DND-41 (cell line): ENCODE data around the gene ARRDC2.
A peak's percentile ranks its signal among the peaks of the same experiment; 100 is the strongest.

Experiments used
- ATAC-seq: fragments of 200-7000 bp; cut with Tn5 transposase; 3 replicates; pipeline ENCODE4 v1.9.1; 2021; ENCODE audit warnings: low read depth; ENCODE audit not compliant: insufficient read depth
- DNase-seq: peaks from one replicate; pipeline ENCODE4 v3.0.0-alpha.2; 2020
- H2AFZ ChIP-seq: 2 replicates; pipeline ENCODE4 v1.6.0; 2012; ENCODE audit warnings: low read depth, low read length
- H3K27ac ChIP-seq: 2 replicates; pipeline ENCODE4 v1.5.1; 2012; ENCODE audit warnings: low read length, inconsistent platforms
- H3K27me3 ChIP-seq: fragments of 200-600 bp; sonication (generic); 2 replicates; pipeline ENCODE4 v1.6.0; 2012; ENCODE audit warnings: low read length, mild to moderate bottlenecking, inconsistent platforms; ENCODE audit not compliant: insufficient read depth, poor library complexity
- H3K36me3 ChIP-seq: 2 replicates; pipeline ENCODE4 v1.5.1; 2012; ENCODE audit warnings: low read length, inconsistent platforms; ENCODE audit not compliant: insufficient read depth
- H3K4me1 ChIP-seq: 2 replicates; pipeline ENCODE4 v1.5.1; 2012; ENCODE audit warnings: mild to moderate bottlenecking, low read length; ENCODE audit not compliant: insufficient read depth
- H3K4me2 ChIP-seq: 2 replicates; pipeline ENCODE4 v1.6.0; 2012; ENCODE audit warnings: mild to moderate bottlenecking, moderate library complexity, low read length, inconsistent platforms; ENCODE audit not compliant: insufficient read depth
- H3K4me3 ChIP-seq, 2 experiments: fragments of 200-600 bp in 1 of 2; shearing (Covaris generic) in 1 of 2; 2 replicates each; pipeline ENCODE4 v1.5.1; 2012 to 2016; ENCODE audit warnings: inconsistent platforms in 2 of 2, low read length in 2 of 2, mild to moderate bottlenecking in 2 of 2, low read depth in 1 of 2, moderate library complexity in 1 of 2
- H3K79me2 ChIP-seq: 2 replicates; pipeline ENCODE4 v1.6.0; 2012; ENCODE audit warnings: low read length, inconsistent platforms; ENCODE audit not compliant: insufficient read depth
- H3K9ac ChIP-seq: 2 replicates; pipeline ENCODE4 v1.6.0; 2012; ENCODE audit warnings: low read depth, mild to moderate bottlenecking, inconsistent platforms, low read length, moderate library complexity
- H3K9me3 ChIP-seq: 2 replicates; pipeline ENCODE4 v1.5.1; 2012; ENCODE audit warnings: low read length, moderate library complexity, mild to moderate bottlenecking, inconsistent platforms; ENCODE audit not compliant: insufficient read depth, severe bottlenecking
- H4K20me1 ChIP-seq: 2 replicates; pipeline ENCODE4 v1.6.0; 2012; ENCODE audit warnings: low read length; ENCODE audit not compliant: insufficient read depth
- CTCF ChIP-seq: IDR thresholded peaks from 2 replicates; pipeline ENCODE4 v1.5.1; 2012; ENCODE audit warnings: borderline replicate concordance, low read length, moderate library complexity, mild to moderate bottlenecking; ENCODE audit not compliant: poor library complexity, severe bottlenecking; ENCODE audit errors: extremely low read depth
- EZH2 ChIP-seq: IDR thresholded peaks from 3 replicates; pipeline ENCODE4 v1.6.1; 2012; ENCODE audit warnings: borderline replicate concordance, low read depth, mild to moderate bottlenecking, moderate library complexity, low read length, inconsistent platforms; ENCODE audit not compliant: severe bottlenecking

ARRDC2 gene

GRCh38 chr19:17999684-18000479, 8.1 kb upstream of the ARRDC2 start:
- Histone ChIP-seq H3K36me3 (no peaks in the 10 kb centered on the region), H3K79me2 (peaks cover 10% of the 10 kb centered on the region), H3K27me3 (no peaks in the 10 kb centered on the region), H3K4me3 (peak overlapping the region in 1 of 2 experiments; percentile 59; a peak in 2 of 4 replicates), H3K9ac (peak overlapping the region; percentile 74), H3K9me3 (no peaks in the 10 kb centered on the region), H3K27ac (peak overlapping the region; percentile 75; the same call in 1 of the 2 replicates), H2AFZ (peak overlapping the region; percentile 88), H3K4me2 (peak overlapping the region; percentile 83), H4K20me1 (no peaks in the 10 kb centered on the region), H3K4me1 (peaks cover 37% of the 10 kb centered on the region)
- ATAC-seq: no peak
- no peak for DNase-seq
- TF ChIP-seq EZH2: no peak
- TF ChIP-seq CTCF: no peak

DNA sequence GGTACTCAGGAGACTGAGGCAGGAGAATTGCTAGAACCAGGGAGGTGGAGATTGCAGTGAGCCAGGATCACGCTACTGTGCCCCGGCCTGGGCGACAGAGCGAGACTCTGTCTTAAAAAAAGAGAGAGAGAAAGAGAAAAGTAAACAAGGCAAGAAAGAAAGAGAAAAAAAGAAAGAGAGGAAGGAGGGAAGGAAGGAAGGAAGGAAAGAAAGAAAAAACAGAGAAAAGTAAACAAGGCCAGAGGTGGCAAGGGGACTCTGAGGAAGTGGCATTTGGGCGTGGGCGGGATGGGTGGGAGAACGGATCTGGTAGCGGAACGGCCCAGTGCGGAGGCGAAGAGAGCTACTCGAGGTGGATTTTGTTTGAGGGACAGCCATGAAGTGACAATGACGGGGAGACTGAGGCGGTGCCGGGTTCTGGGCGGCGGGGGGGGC, 7.5 kb upstream of the ARRDC2 start:
- Histone ChIP-seq H3K79me2 (peaks cover 10% of the 10 kb centered on the region), H3K9me3 (no peaks in the 10 kb centered on the region), H3K27me3 (no peaks in the 10 kb centered on the region), H3K4me1 (peaks cover 37% of the 10 kb centered on the region), H3K27ac (peak overlapping the region; percentile 75), H3K36me3 (no peaks in the 10 kb centered on the region), H3K4me2 (peak overlapping the region; percentile 83), H3K4me3 (peak overlapping the region in 1 of 2 experiments; percentile 59; a peak in 3 of 4 replicates), H3K9ac (peak overlapping the region; percentile 74), H4K20me1 (no peaks in the 10 kb centered on the region), H2AFZ (peak overlapping the region; percentile 88)
- DNase-seq (no peak), ATAC-seq (no peak)
- TF ChIP-seq EZH2: no peak

DNA sequence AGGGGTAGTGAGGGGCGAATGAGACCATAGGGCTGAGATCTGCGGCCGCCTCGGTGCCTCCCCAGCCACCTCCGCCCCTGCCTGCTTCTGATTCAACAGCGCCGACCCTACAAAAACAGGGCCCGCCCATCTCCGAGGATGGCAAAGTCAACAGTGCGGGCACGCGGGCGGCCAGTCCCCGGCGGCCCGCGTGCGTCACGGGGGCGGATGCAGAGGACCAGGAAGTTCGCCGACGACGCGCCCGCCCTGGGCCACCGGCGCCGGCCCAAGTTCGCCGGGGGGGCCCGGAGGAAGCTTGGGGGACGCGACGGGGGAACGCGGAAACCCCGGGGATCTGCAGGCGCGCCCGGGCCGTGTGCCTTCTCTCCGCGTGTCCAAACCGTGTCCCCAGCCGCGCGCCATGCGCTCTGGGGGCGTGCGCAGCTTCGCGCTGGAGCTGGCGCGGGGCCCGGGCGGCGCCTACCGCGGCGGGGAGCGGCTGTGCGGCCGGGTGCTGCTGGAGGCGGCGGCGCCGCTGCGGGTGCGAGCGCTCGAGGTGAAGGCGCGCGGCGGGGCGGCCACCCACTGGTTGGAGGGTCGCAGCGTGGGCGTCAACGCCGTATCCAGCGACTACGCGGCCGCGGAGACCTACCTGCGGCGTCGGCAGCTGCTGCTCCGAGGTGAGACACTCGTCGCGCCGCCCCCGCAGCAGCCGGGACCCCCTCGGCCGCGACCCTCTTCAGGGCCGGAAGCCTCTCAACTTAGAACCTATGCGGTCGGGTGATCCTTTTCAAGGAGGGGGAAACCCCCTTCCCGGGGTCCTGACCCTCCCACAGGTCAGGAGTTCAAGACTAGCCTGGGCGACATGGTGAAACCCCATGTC, 6.8 kb upstream of the ARRDC2 start:
- Histone ChIP-seq H3K79me2 (peaks cover 10% of the 10 kb centered on the region), H3K27ac (peak overlapping the region; percentile 75), H4K20me1 (no peaks in the 10 kb centered on the region), H3K27me3 (no peaks in the 10 kb centered on the region), H3K9ac (peak overlapping the region; percentile 74), H2AFZ (peak overlapping the region; percentile 88), H3K4me3 (peak overlapping the region; percentile 27 to 59; a peak in 3 of 4 replicates), H3K4me2 (peak overlapping the region; percentile 83), H3K4me1 (peaks cover 37% of the 10 kb centered on the region), H3K9me3 (no peaks in the 10 kb centered on the region), H3K36me3 (no peaks in the 10 kb centered on the region)
- ATAC-seq: peak; percentile 82
- TF ChIP-seq CTCF (no peak), EZH2 (no peak)
- peak; percentile 84 for DNase-seq
